Upper lobe of left lung (tissue), 4 donors: Measurements from ENCODE around the gene VAC14.
"Not testable (repeated sequence)": the region's sequence is repeated elsewhere in the genome, so short reads cannot be mapped to it uniquely, and the experiment has no call there.

Experiments used
- EP300 ChIP-seq, 4 donors: sonication (generic); formaldehyde crosslinking; IDR thresholded peaks; one replicate each; pipeline ENCODE4 v1.5.1; 2017; ENCODE audit warnings: antibody characterized with exemption in 4 of 4, control low read depth in 2 of 4
- POLR2AphosphoS5 ChIP-seq, 2 donors: sonication (generic); formaldehyde crosslinking; IDR thresholded peaks; one replicate each; pipeline ENCODE4 v1.5.1; 2017; ENCODE audit warnings: antibody characterized with exemption in 2 of 2

DNA sequence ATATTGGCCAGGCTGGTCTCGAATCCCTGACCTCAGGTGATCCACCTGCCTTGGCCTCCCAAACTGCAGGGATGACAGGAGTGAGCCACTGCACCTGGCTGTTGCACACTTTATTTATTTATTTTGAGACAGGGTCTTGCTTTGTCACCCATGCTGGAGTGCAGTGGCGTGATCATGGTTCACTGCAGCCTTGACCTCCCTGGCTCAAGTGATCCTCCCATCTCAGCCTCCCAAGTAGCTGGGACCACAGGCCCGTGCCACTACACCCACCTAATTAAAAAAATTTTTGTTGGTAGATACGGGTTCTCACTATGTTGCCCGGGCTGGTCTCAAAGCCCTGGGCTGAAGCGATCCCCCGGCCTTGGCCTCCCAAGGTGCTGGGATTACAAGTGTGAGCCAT, 157.7 kb downstream of the VAC14 start:
- TF ChIP-seq EP300, POLR2AphosphoS5 (IDR thresholded peaks at IDR 0.05): not testable (repeated sequence)
